Mesendoderm (in vitro differentiated cells): ENCODE results near the gene CEPT1.
A peak's percentile ranks its signal among the peaks of the same experiment; 100 is the strongest.

Source experiments
- DNase-seq: peaks from one replicate; pipeline ENCODE4 v3.0.0; 2013
- H2AK5ac ChIP-seq: 2 replicates; pipeline ENCODE4 v1.6.1; 2013; ENCODE audit warnings: low read length, inconsistent platforms
- H2BK120ac ChIP-seq: 2 replicates; pipeline ENCODE4 v1.6.1; 2013; ENCODE audit warnings: low read depth, mild to moderate bottlenecking, low read length, moderate library complexity, mixed read lengths
- H2BK15ac ChIP-seq: replicated peaks from 2 replicates; pipeline ENCODE4 v1.6.1; 2013; ENCODE audit warnings: low read depth, mild to moderate bottlenecking, moderate library complexity
- H2BK5ac ChIP-seq: 2 replicates; pipeline ENCODE4 v1.6.1; 2013; ENCODE audit warnings: low read length, inconsistent platforms
- H3K18ac ChIP-seq: 2 replicates; pipeline ENCODE4 v1.6.1; 2013; ENCODE audit warnings: mild to moderate bottlenecking, low read length, mixed read lengths
- H3K23ac ChIP-seq: one replicate; pipeline ENCODE4 v1.6.1; 2013; ENCODE audit warnings: low read length
- H3K27ac ChIP-seq: 2 replicates; pipeline ENCODE4 v1.5.1; 2013; ENCODE audit warnings: low read depth, mild to moderate bottlenecking, inconsistent platforms, low read length, moderate library complexity
- H3K27me3 ChIP-seq: 2 replicates; pipeline ENCODE4 v1.6.1; 2013; ENCODE audit warnings: low read length, control low read depth, mild to moderate bottlenecking, inconsistent platforms; ENCODE audit not compliant: insufficient read depth, poor library complexity
- H3K36me3 ChIP-seq: 2 replicates; pipeline ENCODE4 v1.6.1; 2013; ENCODE audit warnings: low read length, inconsistent platforms; ENCODE audit not compliant: control insufficient read depth, insufficient read depth
- H3K4ac ChIP-seq: one replicate; pipeline ENCODE4 v1.6.1; 2013; ENCODE audit warnings: low read depth, mild to moderate bottlenecking, low read length, moderate library complexity
- H3K4me1 ChIP-seq: 2 replicates; pipeline ENCODE4 v1.6.1; 2013; ENCODE audit warnings: low read depth, low read length, inconsistent platforms; ENCODE audit not compliant: control insufficient read depth
- H3K4me2 ChIP-seq: 2 replicates; pipeline ENCODE4 v1.6.1; 2013; ENCODE audit warnings: low read length
- H3K4me3 ChIP-seq: 2 replicates; pipeline ENCODE4 v1.5.1; 2013; ENCODE audit warnings: mild to moderate bottlenecking, low read length
- H3K56ac ChIP-seq: one replicate; pipeline ENCODE4 v1.6.1; 2013; ENCODE audit warnings: low read length
- H3K79me1 ChIP-seq: 2 replicates; pipeline ENCODE4 v1.6.1; 2013; ENCODE audit warnings: low read length, inconsistent platforms
- H3K79me2 ChIP-seq: 2 replicates; pipeline ENCODE4 v1.6.1; 2013; ENCODE audit warnings: mild to moderate bottlenecking, low read length; ENCODE audit not compliant: control insufficient read depth, insufficient read depth
- H3K9ac ChIP-seq: 2 replicates; pipeline ENCODE4 v1.6.1; 2013; ENCODE audit warnings: low read length, inconsistent platforms
- H4K5ac ChIP-seq: one replicate; pipeline ENCODE4 v1.6.1; 2013; ENCODE audit warnings: low read length
- H4K8ac ChIP-seq: one replicate; pipeline ENCODE4 v1.6.1; 2013; ENCODE audit warnings: low read depth, mild to moderate bottlenecking, control low read depth, low read length, moderate library complexity
- WGBS: extraction: QIAGEN DNeasy Blood & Tissue Kit; methylation state at CpG from one replicate; pipeline ENCODE4 v1.1.7; 2013; ENCODE audit warnings: low lambda C conversion rate, missing lambda C conversion rate; ENCODE audit not compliant: insufficient coverage; ENCODE audit errors: extremely low coverage; 5-methylcytosine and 5-hydroxymethylcytosine counted together

The CEPT1 gene

GRCh38 chr1:111220302-111220890, 80.4 kb downstream of the CEPT1 start:
- peak overlapping the region; percentile 83 for H3K4ac ChIP-seq
- peak overlapping the region; percentile 71 for H3K27ac ChIP-seq
- peak overlapping the region; percentile 62 for H4K5ac ChIP-seq
- H3K9ac ChIP-seq, result peak overlapping the region; percentile 37
- no peak overlapping the region for H3K23ac ChIP-seq
- H3K79me1 ChIP-seq, result no peaks in the 10 kb centered on the region
- peaks cover 11% of the 10 kb centered on the region for H3K4me1 ChIP-seq
- H3K36me3 ChIP-seq, result no peaks in the 10 kb centered on the region
- H3K27me3 ChIP-seq, result no peaks in the 10 kb centered on the region
- H2BK15ac ChIP-seq, result no peak overlapping the region
- H3K4me3 ChIP-seq, result no peak overlapping the region
- peak overlapping the region; percentile 78 for H3K56ac ChIP-seq
- no peaks in the 10 kb centered on the region for H3K79me2 ChIP-seq
- no peak overlapping the region for H2BK120ac ChIP-seq
- peak overlapping the region; percentile 86 for H2BK5ac ChIP-seq
- WGBS, result no CpG with 5 or more reads among the region's 6 CpGs
- no peak for DNase-seq
- peak overlapping the region; percentile 34 for H3K18ac ChIP-seq
- no peak overlapping the region for H4K8ac ChIP-seq
- H3K4me2 ChIP-seq, result no peak overlapping the region
- peak overlapping the region; percentile 81 for H2AK5ac ChIP-seq

GRCh38 chr1:111221276-111221632, 81.2 kb downstream of the CEPT1 start:
- no CpG with 5 or more reads among the region's 2 CpGs for WGBS

GRCh38 chr1:111221633-111222291, 81.7 kb downstream of the CEPT1 start:
- H3K27ac ChIP-seq, result peak overlapping the region; percentile 11
- no peaks in the 10 kb centered on the region for H3K79me2 ChIP-seq
- no peak overlapping the region for H3K9ac ChIP-seq
- H4K5ac ChIP-seq, result no peak overlapping the region
- no peak overlapping the region for H2AK5ac ChIP-seq
- peak overlapping the region; percentile 22 for H3K4ac ChIP-seq
- no peaks in the 10 kb centered on the region for H3K27me3 ChIP-seq
- H3K36me3 ChIP-seq, result no peaks in the 10 kb centered on the region
- H2BK120ac ChIP-seq, result no peak overlapping the region
- H3K56ac ChIP-seq, result no peak overlapping the region
- H3K4me2 ChIP-seq, result no peak overlapping the region
- peak; percentile 58 for DNase-seq
- H2BK15ac ChIP-seq, result no peak overlapping the region
- no peak overlapping the region for H2BK5ac ChIP-seq
- no peak overlapping the region for H3K23ac ChIP-seq
- H4K8ac ChIP-seq, result no peak overlapping the region
- H3K4me1 ChIP-seq, result peaks cover 8% of the 10 kb centered on the region
- no CpG with 5 or more reads among the region's 5 CpGs for WGBS
- no peaks in the 10 kb centered on the region for H3K79me1 ChIP-seq
- no peak overlapping the region for H3K18ac ChIP-seq
- H3K4me3 ChIP-seq, result no peak overlapping the region

More at GRCh38 chr1:111221276-111221632, 81.2 kb downstream of the CEPT1 start:
- no peaks in the 10 kb centered on the region for H3K36me3 ChIP-seq
- no peak overlapping the region for H3K4ac ChIP-seq
- no peak overlapping the region for H3K18ac ChIP-seq
- no peak overlapping the region for H2BK120ac ChIP-seq
- H3K9ac ChIP-seq, result no peak overlapping the region
- H3K27me3 ChIP-seq, result no peaks in the 10 kb centered on the region
- H3K79me2 ChIP-seq, result no peaks in the 10 kb centered on the region
- no peak overlapping the region for H2BK15ac ChIP-seq
- H3K4me1 ChIP-seq, result peaks cover 8% of the 10 kb centered on the region
- no peak overlapping the region for H2BK5ac ChIP-seq
- no peaks in the 10 kb centered on the region for H3K79me1 ChIP-seq
- peak overlapping the region; percentile 11 for H3K27ac ChIP-seq
- H4K5ac ChIP-seq, result no peak overlapping the region
- H2AK5ac ChIP-seq, result no peak overlapping the region
- H3K23ac ChIP-seq, result no peak overlapping the region
- H3K4me2 ChIP-seq, result no peak overlapping the region
- no peak for DNase-seq
- H3K56ac ChIP-seq, result no peak overlapping the region
- H4K8ac ChIP-seq, result no peak overlapping the region
- no peak overlapping the region for H3K4me3 ChIP-seq

- no peak overlapping the region for H3K4me2 ChIP-seq
- H2BK15ac ChIP-seq, result no peak overlapping the region
- no peak overlapping the region for H3K4me3 ChIP-seq
- H2AK5ac ChIP-seq, result no peak overlapping the region
- peak; percentile 85 for DNase-seq
- no peaks in the 10 kb centered on the region for H3K79me1 ChIP-seq
- H3K18ac ChIP-seq, result no peak overlapping the region
- H2BK120ac ChIP-seq, result no peak overlapping the region
- peak overlapping the region; percentile 44 for H3K56ac ChIP-seq
- no peaks in the 10 kb centered on the region for H3K79me2 ChIP-seq
- H2BK5ac ChIP-seq, result no peak overlapping the region
- no peak overlapping the region for H3K23ac ChIP-seq
- no peaks in the 10 kb centered on the region for H3K36me3 ChIP-seq
- no peak overlapping the region for H4K8ac ChIP-seq
- no peak overlapping the region for H3K27ac ChIP-seq
- no peak overlapping the region for H3K9ac ChIP-seq
- no peaks in the 10 kb centered on the region for H3K27me3 ChIP-seq
- no peak overlapping the region for H4K5ac ChIP-seq
- WGBS, result no CpG with 5 or more reads among the region's 10 CpGs
- peaks cover 8% of the 10 kb centered on the region for H3K4me1 ChIP-seq
- no peak overlapping the region for H3K4ac ChIP-seq
These were observed 82.5 kb downstream of the CEPT1 start for GRCh38 chr1:111222308-111223125.

- H3K79me2 ChIP-seq, result no peaks in the 10 kb centered on the region
- peak overlapping the region; percentile 3 for H3K9ac ChIP-seq
- H3K23ac ChIP-seq, result no peak overlapping the region
- no peak overlapping the region for H3K4me3 ChIP-seq
- H2BK5ac ChIP-seq, result no peak overlapping the region
- H4K8ac ChIP-seq, result no peak overlapping the region
- no peak for DNase-seq
- no peaks in the 10 kb centered on the region for H3K27me3 ChIP-seq
- H3K36me3 ChIP-seq, result no peaks in the 10 kb centered on the region
- no peaks in the 10 kb centered on the region for H3K79me1 ChIP-seq
- H2BK120ac ChIP-seq, result no peak overlapping the region
- WGBS, result no CpG with 5 or more reads among the region's 6 CpGs
- peaks cover 8% of the 10 kb centered on the region for H3K4me1 ChIP-seq
- no peak overlapping the region for H3K4me2 ChIP-seq
- peak overlapping the region; percentile 44 for H3K56ac ChIP-seq
- no peak overlapping the region for H2AK5ac ChIP-seq
- H2BK15ac ChIP-seq, result no peak overlapping the region
- no peak overlapping the region for H4K5ac ChIP-seq
- H3K18ac ChIP-seq, result no peak overlapping the region
- no peak overlapping the region for H3K4ac ChIP-seq
- no peak overlapping the region for H3K27ac ChIP-seq
These were observed 83.2 kb downstream of the CEPT1 start for GRCh38 chr1:111223126-111223685.
